Retinal pigment epithelial cell (primary cell): ENCODE measurements around the gene ZFYVE1.

Experiments
- DNase-seq: peaks from one replicate; pipeline ENCODE4 v3.0.0-alpha.2; 2010; ENCODE audit warnings: low read depth
- H3K4me3 ChIP-seq: 2 replicates; pipeline ENCODE4 v1.5.1; 2011; ENCODE audit warnings: mild to moderate bottlenecking, low read length, control low read depth, moderate library complexity
- TF ChIP-seq, protein P1 (sequence below): conservative IDR thresholded peaks from 2 replicates; pipeline ENCODE4 v1.5.1; 2011; ENCODE audit warnings: low read depth, low read length, control low read depth, inconsistent platforms

Gene ZFYVE1

DNA sequence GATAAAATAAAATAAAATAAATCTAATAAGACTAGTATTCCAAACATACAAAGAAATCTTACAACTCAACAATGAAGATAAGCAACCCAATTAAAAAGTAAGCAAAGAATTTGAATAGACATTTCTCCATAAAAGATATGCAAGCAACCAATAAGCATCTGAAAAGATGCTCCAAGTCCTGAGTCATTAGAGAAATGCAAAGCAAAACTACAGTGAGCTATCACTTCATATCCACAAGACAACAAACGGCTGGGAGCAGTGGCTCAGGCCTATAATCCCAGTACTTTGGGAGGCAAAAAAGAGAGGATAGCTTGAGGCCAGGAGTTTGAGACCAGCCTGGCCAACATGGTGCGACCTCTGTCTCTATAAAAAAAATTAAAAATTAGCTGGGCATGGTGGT, 26.8 kb downstream of the ZFYVE1 start:
- TF ChIP-seq, protein P1, sequence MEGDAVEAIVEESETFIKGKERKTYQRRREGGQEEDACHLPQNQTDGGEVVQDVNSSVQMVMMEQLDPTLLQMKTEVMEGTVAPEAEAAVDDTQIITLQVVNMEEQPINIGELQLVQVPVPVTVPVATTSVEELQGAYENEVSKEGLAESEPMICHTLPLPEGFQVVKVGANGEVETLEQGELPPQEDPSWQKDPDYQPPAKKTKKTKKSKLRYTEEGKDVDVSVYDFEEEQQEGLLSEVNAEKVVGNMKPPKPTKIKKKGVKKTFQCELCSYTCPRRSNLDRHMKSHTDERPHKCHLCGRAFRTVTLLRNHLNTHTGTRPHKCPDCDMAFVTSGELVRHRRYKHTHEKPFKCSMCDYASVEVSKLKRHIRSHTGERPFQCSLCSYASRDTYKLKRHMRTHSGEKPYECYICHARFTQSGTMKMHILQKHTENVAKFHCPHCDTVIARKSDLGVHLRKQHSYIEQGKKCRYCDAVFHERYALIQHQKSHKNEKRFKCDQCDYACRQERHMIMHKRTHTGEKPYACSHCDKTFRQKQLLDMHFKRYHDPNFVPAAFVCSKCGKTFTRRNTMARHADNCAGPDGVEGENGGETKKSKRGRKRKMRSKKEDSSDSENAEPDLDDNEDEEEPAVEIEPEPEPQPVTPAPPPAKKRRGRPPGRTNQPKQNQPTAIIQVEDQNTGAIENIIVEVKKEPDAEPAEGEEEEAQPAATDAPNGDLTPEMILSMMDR, result no peak

DNA sequence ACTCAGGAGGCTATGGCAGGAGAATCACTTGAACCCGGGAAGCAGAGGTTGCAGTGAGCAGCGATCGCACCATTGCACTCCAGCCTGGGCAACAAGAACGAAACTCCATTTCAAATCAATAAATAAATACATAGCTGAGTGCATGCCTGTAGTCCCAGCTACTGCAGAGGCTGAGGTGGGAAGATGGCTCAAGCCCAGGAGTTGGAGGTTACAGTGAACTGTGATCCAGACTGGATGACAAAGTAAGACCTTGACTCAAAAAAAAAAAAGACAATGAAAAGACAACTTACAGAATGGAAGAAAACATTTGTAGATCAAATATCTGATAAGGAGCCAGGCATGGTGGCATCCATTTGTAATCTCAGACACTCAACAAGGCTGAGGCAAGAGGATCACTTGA, 27.6 kb downstream of the ZFYVE1 start:
- TF ChIP-seq, protein P1, result no peak
- no peak overlapping the region for H3K4me3 ChIP-seq
- no peak for DNase-seq

More for the DNA sequence above, 26.8 kb downstream of the ZFYVE1 start:
- no peak overlapping the region for H3K4me3 ChIP-seq
- DNase-seq, result no peak

DNA sequence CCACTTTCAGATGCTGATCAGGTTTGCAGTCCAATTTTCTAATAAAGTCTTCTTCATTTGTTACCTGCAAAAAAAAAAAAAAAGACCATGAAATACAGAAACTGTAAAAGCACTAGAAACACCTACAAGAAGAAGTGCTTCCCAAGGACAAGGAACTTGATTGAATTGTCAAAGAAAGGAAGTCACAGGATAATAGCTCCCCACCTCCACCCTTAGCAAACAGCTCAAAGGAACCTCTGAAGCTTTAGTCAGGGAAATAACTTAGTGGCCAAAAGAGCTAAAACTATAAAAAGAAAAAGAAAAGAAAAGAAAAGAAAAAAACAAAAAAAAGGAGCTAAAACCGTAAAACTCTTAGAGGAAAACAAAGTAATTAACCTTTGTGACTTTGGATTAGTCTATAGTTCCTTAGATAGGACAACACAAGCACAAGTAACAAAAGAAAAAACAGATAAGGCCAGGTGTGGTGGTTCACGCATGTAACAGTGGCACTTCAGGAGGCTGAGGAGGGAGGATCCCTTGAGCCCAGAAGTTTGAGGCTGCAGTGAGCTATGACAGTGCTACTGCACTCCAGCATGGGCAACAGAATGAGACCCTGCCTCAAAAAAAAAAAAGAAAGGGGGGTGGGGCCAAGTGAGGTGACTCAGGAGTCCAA, 28.5 kb downstream of the ZFYVE1 start:
- H3K4me3 ChIP-seq, result no peak overlapping the region
- no peak for DNase-seq
- TF ChIP-seq, protein P1, result no peak

DNA sequence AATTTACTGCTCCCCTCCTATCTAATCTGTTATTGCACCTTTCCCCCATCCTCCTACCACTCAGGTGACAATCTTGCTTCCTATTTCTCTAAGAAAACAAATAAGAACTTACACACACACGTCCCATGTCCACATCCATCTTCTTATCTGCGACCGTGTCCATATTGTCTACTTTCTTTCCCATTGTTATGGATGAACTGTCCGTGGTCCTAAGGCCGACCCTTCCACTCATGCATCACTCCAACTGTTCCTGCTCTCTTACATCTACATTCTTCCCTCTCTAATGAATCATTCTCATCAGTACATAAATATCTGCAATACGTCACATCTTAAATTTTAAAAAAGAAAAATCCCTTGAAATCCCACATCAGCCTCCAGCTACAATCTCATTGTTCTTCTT, 30.0 kb downstream of the ZFYVE1 start:
- TF ChIP-seq, protein P1, result no peak
- no peak for DNase-seq
- H3K4me3 ChIP-seq, result no peak overlapping the region

DNA sequence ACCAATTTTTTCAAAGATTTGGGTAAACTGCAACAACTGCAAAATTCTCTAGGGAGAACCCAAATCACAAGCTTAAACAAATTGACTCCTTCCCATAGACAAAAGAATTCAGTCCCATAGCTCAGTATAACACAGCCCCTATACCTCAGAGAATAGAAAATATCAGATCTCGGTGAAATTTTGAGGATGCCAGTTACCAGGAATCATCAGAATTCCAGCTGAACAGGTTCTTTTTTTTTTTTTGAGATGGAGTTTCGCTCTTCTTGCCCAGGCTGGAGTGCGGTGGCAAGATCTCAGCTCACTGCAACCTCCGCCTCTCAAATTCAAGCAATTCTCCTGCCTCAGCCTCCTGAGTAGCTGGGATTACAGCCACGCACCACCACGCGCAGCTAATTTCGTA, 36.7 kb downstream of the ZFYVE1 start:
- H3K4me3 ChIP-seq, result no peak overlapping the region
- no peak for DNase-seq
- TF ChIP-seq, protein P1, result no peak

DNA sequence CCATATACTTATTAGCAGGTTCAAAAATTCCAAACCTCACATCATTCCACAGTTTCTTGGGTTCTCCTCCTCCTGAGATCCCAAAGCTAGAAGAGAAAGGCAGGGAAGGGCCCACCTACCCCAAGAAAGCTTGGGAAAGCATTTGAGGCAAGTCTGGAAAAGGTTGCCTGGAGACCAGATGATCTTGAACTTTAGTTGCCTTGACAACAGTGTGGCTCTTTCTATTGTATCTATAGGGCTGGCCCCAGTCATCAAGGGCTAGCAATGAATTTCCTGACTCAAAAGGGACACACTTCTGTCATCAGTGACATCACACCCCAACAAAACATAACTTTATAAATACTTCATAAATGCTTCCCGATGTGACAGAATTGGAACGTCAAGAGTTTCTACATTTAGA, 40.0 kb downstream of the ZFYVE1 start:
- H3K4me3 ChIP-seq, result no peak overlapping the region
- no peak for DNase-seq
- TF ChIP-seq, protein P1, result no peak

DNA sequence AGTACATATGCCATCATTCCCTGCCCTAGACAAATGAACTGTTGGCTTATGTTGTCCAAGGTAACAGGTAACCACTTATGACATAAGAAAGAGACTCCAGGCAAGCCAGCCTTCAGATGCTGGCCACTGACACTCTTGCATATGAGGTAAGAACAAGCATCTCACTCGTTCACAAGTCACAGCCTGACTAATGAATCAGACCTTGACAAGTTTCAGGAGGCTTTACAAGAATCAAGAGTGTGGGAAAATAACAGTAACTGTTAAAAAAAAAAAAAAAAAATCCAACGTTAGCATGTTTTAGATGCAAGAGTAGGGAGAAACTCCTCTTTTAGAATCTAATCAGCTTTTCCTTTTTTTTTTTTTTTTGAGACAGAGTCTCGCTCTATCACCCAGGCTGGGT, 40.7 kb downstream of the ZFYVE1 start:
- DNase-seq, result no peak
- H3K4me3 ChIP-seq, result no peak overlapping the region
- TF ChIP-seq, protein P1, result no peak
